HepG2 (cell line): ENCODE measurements around the gene RAB3D. TPM values are rescaled to one million over a fixed set of nuclear protein-coding genes. Genes with fewer than 3 reads are reported as not detected.

Source experiments
- BCL3 ChIP-seq: sonication (generic); formaldehyde crosslinking; IDR thresholded peaks from 2 replicates; pipeline ENCODE4 v1.5.1; 2020; ENCODE audit warnings: mild to moderate bottlenecking, missing genetic modification reagents, moderate library complexity
- DRAP1 ChIP-seq: IDR thresholded peaks from 2 replicates; pipeline ENCODE4 v1.6.1; 2016; ENCODE audit warnings: missing genetic modification reagents, missing compliant biosample characterization
- GPN1 ChIP-seq: sonication (generic); formaldehyde crosslinking; IDR thresholded peaks from 2 replicates; pipeline ENCODE4 v1.5.1; 2020; ENCODE audit warnings: missing genetic modification reagents, borderline replicate concordance
- HOXA3 ChIP-seq: sonication (generic); formaldehyde crosslinking; IDR thresholded peaks from 2 replicates; pipeline ENCODE4 v1.5.0; 2020; ENCODE audit warnings: missing genetic modification reagents
- KDM5B ChIP-seq: sonication (generic); formaldehyde crosslinking; IDR thresholded peaks from 2 replicates; pipeline ENCODE4 v1.4.0; 2020; ENCODE audit warnings: missing genetic modification reagents, mild to moderate bottlenecking, borderline replicate concordance
- LCORL ChIP-seq, 2 experiments: fragments of 450-650 bp in 1 of 2; sonication (generic) in 1 of 2; formaldehyde crosslinking in 1 of 2; IDR thresholded peaks; 2 replicates each; pipeline versions ENCODE4 v1.5.0 to v1.6.1; 2017 to 2020; ENCODE audit warnings: antibody characterized with exemption in 1 of 2, missing genetic modification reagents in 1 of 2
- MBNL3 ChIP-seq: fragments of 250-450 bp; sonication (Bioruptor Pico); conservative IDR thresholded peaks from 2 replicates; pipeline ENCODE4 v1.8.0; 2022; ENCODE audit warnings: mild to moderate bottlenecking, inconsistent platforms
- MTA1 ChIP-seq: sonication (generic); formaldehyde crosslinking; IDR thresholded peaks from 2 replicates; pipeline ENCODE4 v1.4.0; 2020; ENCODE audit warnings: missing genetic modification reagents, mild to moderate bottlenecking, borderline replicate concordance
- NR2F1 ChIP-seq, 2 experiments: fragments of 450-650 bp in 1 of 2; formaldehyde crosslinking in 1 of 2; IDR thresholded peaks; 2 replicates each; pipeline versions ENCODE4 v1.5.0 to v1.6.1; 2016 to 2020; ENCODE audit warnings: mild to moderate bottlenecking in 1 of 2, missing compliant biosample characterization in 1 of 2, missing genetic modification reagents in 1 of 2, moderate library complexity in 1 of 2
- PAX8 ChIP-seq: sonication (generic); formaldehyde crosslinking; IDR thresholded peaks from 2 replicates; pipeline ENCODE4 v1.8.0; 2022; ENCODE audit warnings: mild to moderate bottlenecking, missing genetic modification reagents, borderline replicate concordance
- RARG ChIP-seq: sonication (generic); formaldehyde crosslinking; IDR thresholded peaks from 2 replicates; pipeline ENCODE4 v1.4.0; 2020; ENCODE audit warnings: low read depth, mild to moderate bottlenecking, missing genetic modification reagents
- REST ChIP-seq, 2 experiments: IDR thresholded peaks; 2 replicates each; pipeline ENCODE4 v1.6.1; 2011 to 2012; ENCODE audit warnings: low read length in 2 of 2, borderline replicate concordance in 1 of 2, low read depth in 1 of 2, mild to moderate bottlenecking in 1 of 2, moderate library complexity in 1 of 2
- SIN3A ChIP-seq: IDR thresholded peaks from 2 replicates; pipeline ENCODE4 v1.6.1; 2011; ENCODE audit warnings: low read depth, mild to moderate bottlenecking, control low read depth, low read length, borderline replicate concordance
- SMAD9 ChIP-seq: sonication (generic); formaldehyde crosslinking; IDR thresholded peaks from 2 replicates; pipeline ENCODE4 v1.5.1; 2020; ENCODE audit warnings: mild to moderate bottlenecking, missing genetic modification reagents
- ZNF235 ChIP-seq: sonication (generic); formaldehyde crosslinking; IDR thresholded peaks from 2 replicates; pipeline ENCODE4 v1.8.1; 2023; ENCODE audit warnings: mild to moderate bottlenecking, missing genetic modification reagents, borderline replicate concordance
- ZNF547 ChIP-seq: sonication (generic); formaldehyde crosslinking; IDR thresholded peaks from 2 replicates; pipeline ENCODE4 v1.5.1; 2020; ENCODE audit warnings: mild to moderate bottlenecking, missing genetic modification reagents
- ZNF619 ChIP-seq: sonication (generic); formaldehyde crosslinking; IDR thresholded peaks from 2 replicates; pipeline ENCODE4 v1.4.0; 2020; ENCODE audit warnings: mild to moderate bottlenecking, missing genetic modification reagents
- ZNF639 ChIP-seq: conservative IDR thresholded peaks from 2 replicates; pipeline ENCODE4 v1.6.1; 2018; ENCODE audit warnings: missing genetic modification reagents
- ZNF781 ChIP-seq: sonication (generic); formaldehyde crosslinking; IDR thresholded peaks from 2 replicates; pipeline ENCODE4 v1.5.1; 2020; ENCODE audit warnings: borderline replicate concordance, mild to moderate bottlenecking, missing genetic modification reagents; ENCODE audit errors: not compliant biosample characterization
- ZSCAN31 ChIP-seq: sonication (generic); formaldehyde crosslinking; IDR thresholded peaks from 2 replicates; pipeline ENCODE4 v1.5.0; 2020; ENCODE audit warnings: low read depth, mild to moderate bottlenecking, missing genetic modification reagents
- polyA plus RNA-seq, 8 experiments: library from polyadenylated mRNA; depleted of rRNA in 3 of 8; stranded (reverse) in 7 of 8; unstranded in 1 of 8; fragments of >200 nt; fragmentation: Illumina TruSeq in 4 of 8; extraction: Trizol in 4 of 8; gene quantifications; 2 replicates each; pipeline versions ENCODE4 v1.2.1 to v1.2.3, GENCODE V29; 2011 to 2016; ENCODE audit warnings: low read depth in 4 of 8, missing spikeins in 1 of 8, mixed read lengths in 1 of 8; ENCODE audit not compliant: insufficient read depth in 1 of 8
- total RNA-seq, 5 experiments: library from RNA; depleted of rRNA; stranded (reverse); fragments of >200 nt; fragmentation: Illumina TruSeq; extraction: Trizol; gene quantifications; 2 replicates each; pipeline ENCODE4 v1.2.3, GENCODE V29; 2016; ENCODE audit warnings: low read depth in 1 of 5

Gene RAB3D
- total and polyA plus RNA-seq, 2 of the 13 experiments (the other 11 are each of a cell fraction or from before 2014, with no cell fraction given): 2.0 to 16.1 TPM

GRCh38 chr19:11375143-11375948, 35.9 kb upstream of the RAB3D start (continued):
- TF ChIP-seq ZSCAN31 (peak; percentile 80; the same call in 1 of the 2 replicates), SMAD9 (CRISPR knock-in tag) (no peak), GPN1 (CRISPR knock-in tag) (no peak), ZNF235 (peak; percentile 39; the same call in 1 of the 2 replicates), NR2F1 (CRISPR knock-in tag; IDR thresholded peaks at IDR 0.05) (peak; percentile 35 to 40; a peak in 1 of 4 replicates), HOXA3 (CRISPR knock-in tag) (no peak; the same call in 1 of the 2 replicates), BCL3 (CRISPR knock-in tag) (peak; percentile 36; the same call in 1 of the 2 replicates), RARG (peak; percentile 66; the same call in 1 of the 2 replicates), PAX8 (CRISPR knock-in tag) (0 out of 2 replicates have a peak, but pooled peaks have one; percentile 75), ZNF781 (CRISPR knock-in tag) (peak; percentile 20), ZNF547 (CRISPR knock-in tag) (peak; percentile 48; the same call in 1 of the 2 replicates), SIN3A (peak; percentile 74; the same call in 1 of the 2 replicates), MBNL3 (no peak), LCORL (IDR thresholded peaks at IDR 0.05) (no peak), LCORL (CRISPR knock-in tag; IDR thresholded peaks at IDR 0.05) (peak; percentile 49; the same call in 1 of the 2 replicates), DRAP1 (CRISPR knock-in tag) (peak; percentile 47; the same call in 1 of the 2 replicates), ZNF619 (CRISPR knock-in tag) (0 out of 2 replicates have a peak, but pooled peaks have one; percentile 69), MTA1 (CRISPR knock-in tag) (0 out of 2 replicates have a peak, but pooled peaks have one; percentile 60), KDM5B (CRISPR knock-in tag) (0 out of 2 replicates have a peak, but pooled peaks have one; percentile 33), ZNF639 (CRISPR knock-in tag) (no peak), REST (IDR thresholded peaks at IDR 0.05; ENCODE audit: borderline replicate concordance in 1 of 2, low read depth in 1 of 2, low read length in 2 of 2) (peak in 1 of 2 experiments; percentile 24; a peak in 1 of 4 replicates)
